GM12891 (cell line): ENCODE measurements around the gene BCL2L13.

Experiments used
- POLR2A ChIP-seq: IDR thresholded peaks from 2 replicates; pipeline ENCODE4 v1.6.1; 2011; ENCODE audit warnings: low read depth, low read length, control low read depth
- POLR2AphosphoS5 ChIP-seq: IDR thresholded peaks from 2 replicates; pipeline ENCODE4 v1.6.1; 2011; ENCODE audit warnings: low read depth, low read length, control low read depth

DNA sequence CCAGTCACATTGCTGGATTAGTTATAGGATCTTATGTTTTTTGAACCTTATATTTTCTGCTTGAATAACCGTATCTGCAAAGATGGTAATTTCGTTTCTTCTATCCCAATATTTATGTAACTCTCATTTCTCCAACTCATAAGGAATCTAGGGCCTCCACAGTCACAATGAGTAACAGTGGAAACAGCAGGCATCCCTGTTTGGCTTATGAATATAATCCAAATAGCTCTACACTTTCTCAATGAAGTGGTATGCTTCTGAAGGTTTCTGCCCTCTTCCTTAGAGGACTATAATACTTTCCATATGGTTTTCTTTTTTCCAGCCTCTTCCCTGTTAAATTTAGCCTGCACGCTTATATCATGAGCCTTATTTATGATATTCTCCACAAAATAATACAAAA is 26.5 kb upstream of the BCL2L13 start:
- TF ChIP-seq POLR2AphosphoS5 = no peak
- no peak for TF ChIP-seq POLR2A
